Keratinocyte (primary cell): ENCODE results near the gene LCE3B. TPM values are rescaled to one million over a fixed set of nuclear protein-coding genes. Genes with fewer than 3 reads are reported as not detected.

Experiments used
- DNase-seq: peaks from one replicate; pipeline ENCODE4 v3.0.0-alpha.2; 2011; ENCODE audit warnings: low read depth, missing footprints, low spot score
- FAIRE-seq: peaks from 2 replicates; lab custom pipeline; 2011; peaks lifted over from hg19 to GRCh38; lab: Jason Lieb, UNC
- H2AFZ ChIP-seq: 2 replicates; pipeline ENCODE4 v1.6.0; 2012; ENCODE audit warnings: low read length, control low read depth, inconsistent platforms; ENCODE audit not compliant: control insufficient read depth
- H3K27ac ChIP-seq: 2 replicates; pipeline ENCODE4 v1.5.1; 2011; ENCODE audit warnings: low read length; ENCODE audit not compliant: control insufficient read depth, insufficient read depth
- H3K27me3 ChIP-seq: 3 replicates; pipeline ENCODE4 v1.6.0; 2011; ENCODE audit warnings: low read length; ENCODE audit not compliant: control insufficient read depth, insufficient read depth; ENCODE audit errors: extremely low read depth
- H3K36me3 ChIP-seq, 2 experiments: 2 replicates in 1 of 2; 3 replicates in 1 of 2; pipeline ENCODE4 v1.5.1; 2011; ENCODE audit warnings: low read length in 2 of 2, mild to moderate bottlenecking in 1 of 2; ENCODE audit not compliant: control insufficient read depth in 2 of 2, insufficient read depth in 2 of 2; ENCODE audit errors: extremely low read depth in 1 of 2
- H3K4me1 ChIP-seq: 3 replicates; pipeline ENCODE4 v1.5.1; 2011; ENCODE audit warnings: low read length; ENCODE audit not compliant: control insufficient read depth, insufficient read depth; ENCODE audit errors: extremely low read depth
- H3K4me2 ChIP-seq: 3 replicates; pipeline ENCODE4 v1.6.0; 2011; ENCODE audit warnings: low read depth, low read length; ENCODE audit not compliant: control insufficient read depth, insufficient read depth; ENCODE audit errors: extremely low read depth
- H3K4me3 ChIP-seq, 3 experiments: fragments of 200-600 bp in 1 of 3; sonication (generic) in 1 of 3; 2 replicates in 2 of 3; 3 replicates in 1 of 3; pipeline ENCODE4 v1.5.1; 2011 to 2016; ENCODE audit warnings: low read length in 3 of 3, mild to moderate bottlenecking in 3 of 3, control low read depth in 2 of 3, inconsistent platforms in 1 of 3, low read depth in 1 of 3, mixed read lengths in 1 of 3, mixed run types in 1 of 3, moderate library complexity in 1 of 3; ENCODE audit not compliant: control insufficient read depth in 2 of 3, insufficient read depth in 2 of 3; ENCODE audit errors: extremely low read depth in 1 of 3
- H3K79me2 ChIP-seq: 2 replicates; pipeline ENCODE4 v1.6.0; 2012; ENCODE audit warnings: low read length; ENCODE audit not compliant: control insufficient read depth, insufficient read depth
- H3K9ac ChIP-seq: 3 replicates; pipeline ENCODE4 v1.6.0; 2011; ENCODE audit warnings: low read length; ENCODE audit not compliant: control insufficient read depth, insufficient read depth; ENCODE audit errors: extremely low read depth
- H3K9me1 ChIP-seq: 3 replicates; pipeline ENCODE4 v1.6.0; 2011; ENCODE audit warnings: low read length; ENCODE audit not compliant: control insufficient read depth, insufficient read depth; ENCODE audit errors: extremely low read depth
- H3K9me3 ChIP-seq: 2 replicates; pipeline ENCODE4 v1.5.1; 2012; ENCODE audit warnings: low read depth, low read length; ENCODE audit not compliant: control insufficient read depth
- H4K20me1 ChIP-seq: 3 replicates; pipeline ENCODE4 v1.6.0; 2011; ENCODE audit warnings: low read length; ENCODE audit not compliant: control insufficient read depth, insufficient read depth; ENCODE audit errors: extremely low read depth
- EZH2 ChIP-seq: IDR thresholded peaks from one replicate; pipeline ENCODE4 v1.6.1; 2012; ENCODE audit warnings: inconsistent platforms, mild to moderate bottlenecking, low read length, moderate library complexity
- dilution Hi-C: fragments of 300-500 bp; cut with MboI; formaldehyde crosslinking; loops from one replicate; pipeline ENCODE4 v1.7.0; 2020; ENCODE audit warnings: low sequenced_read_pairs; ENCODE audit not compliant: extremely low pct_ligation_motif_present
- polyA plus RNA-seq, 5 experiments: library from polyadenylated mRNA; depleted of rRNA in 3 of 5; stranded (reverse) in 3 of 5; stranded (forward) in 1 of 5; unstranded in 1 of 5; fragments of >200 nt; gene quantifications; 1 replicate in 1 of 5; 2 replicates in 3 of 5; 3 replicates in 1 of 5; pipeline versions ENCODE4 v1.2.1 to v1.2.3, GENCODE V29; 2011 to 2012; ENCODE audit warnings: missing spikeins in 2 of 5, low read depth in 1 of 5, low replicate concordance in 1 of 5
- TF ChIP-seq, protein P1 (sequence below), 3 experiments: IDR thresholded peaks in 1 of 3; conservative IDR thresholded peaks in 1 of 3; optimal IDR thresholded peaks in 1 of 3; 2 replicates in 2 of 3; 3 replicates in 1 of 3; pipeline versions ENCODE3 to v1.5.1; 2011; ENCODE audit warnings: low read length in 3 of 3, mild to moderate bottlenecking in 3 of 3, moderate library complexity in 2 of 3, control low read depth in 1 of 3, inconsistent platforms in 1 of 3; ENCODE audit not compliant: insufficient read depth in 2 of 3; ENCODE audit errors: extremely low read depth in 1 of 3

Gene LCE3B
- polyA plus RNA-seq, 1 donor (not counting 4 experiments of a cell fraction or from before 2014, with no cell fraction given): not detected

DNA sequence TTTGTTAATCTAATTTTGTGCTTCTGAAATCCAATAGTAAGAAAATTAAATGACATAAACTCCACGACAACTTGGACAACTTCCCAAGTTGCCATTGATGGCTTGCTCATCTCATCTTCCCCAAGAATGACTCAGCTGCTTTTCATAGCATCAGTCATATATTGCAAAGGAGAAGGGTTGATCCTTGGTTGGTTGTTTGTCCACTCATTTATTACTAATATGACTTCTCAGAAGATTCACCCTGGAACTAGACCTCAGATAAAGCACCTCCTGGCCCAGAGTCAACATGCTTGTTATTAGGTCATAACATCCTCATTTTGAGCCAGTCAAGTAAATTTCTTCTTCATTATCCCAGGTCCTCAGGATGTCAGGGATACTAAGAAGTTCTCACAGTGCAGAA is 31.0 kb upstream of the LCE3B start:
- peak; percentile 59 for DNase-seq

DNA sequence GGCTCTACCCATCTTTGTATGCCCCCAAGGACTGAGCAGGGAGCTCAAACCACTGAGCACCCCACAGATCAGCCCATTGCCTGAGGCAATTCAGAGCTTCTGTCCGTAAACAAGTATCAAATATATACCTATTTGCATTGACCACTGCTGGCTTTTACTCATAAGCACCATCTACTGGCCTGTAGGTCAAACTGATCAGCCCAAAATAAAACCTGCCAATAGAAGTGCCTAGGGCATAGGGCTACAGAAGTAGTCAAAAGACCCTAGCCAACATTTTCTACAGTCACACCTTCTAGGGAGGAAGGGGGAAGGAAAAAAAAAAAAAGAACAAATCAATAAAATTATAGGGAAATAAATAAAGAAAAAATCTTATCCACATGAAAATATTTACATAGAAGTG is 28.0 kb upstream of the LCE3B start:
- Histone ChIP-seq H3K79me2 (no peaks in the 10 kb centered on the region), H2AFZ (no peak overlapping the region), H4K20me1 (no peaks in the 10 kb centered on the region), H3K9me3 (no peaks in the 10 kb centered on the region), H3K27me3 (no peaks in the 10 kb centered on the region), H3K9ac (no peak overlapping the region), H3K4me2 (no peak overlapping the region), H3K36me3 (no peaks in the 10 kb centered on the region), H3K9me1 (no peaks in the 10 kb centered on the region), H3K4me1 (peaks cover 4% of the 10 kb centered on the region), H3K27ac (no peak overlapping the region), H3K4me3 (no peak overlapping the region)
- FAIRE-seq (no peak), DNase-seq (no peak)
- dilution Hi-C loops: no loop called here
- no peak for TF ChIP-seq EZH2
- TF ChIP-seq, protein P1, sequence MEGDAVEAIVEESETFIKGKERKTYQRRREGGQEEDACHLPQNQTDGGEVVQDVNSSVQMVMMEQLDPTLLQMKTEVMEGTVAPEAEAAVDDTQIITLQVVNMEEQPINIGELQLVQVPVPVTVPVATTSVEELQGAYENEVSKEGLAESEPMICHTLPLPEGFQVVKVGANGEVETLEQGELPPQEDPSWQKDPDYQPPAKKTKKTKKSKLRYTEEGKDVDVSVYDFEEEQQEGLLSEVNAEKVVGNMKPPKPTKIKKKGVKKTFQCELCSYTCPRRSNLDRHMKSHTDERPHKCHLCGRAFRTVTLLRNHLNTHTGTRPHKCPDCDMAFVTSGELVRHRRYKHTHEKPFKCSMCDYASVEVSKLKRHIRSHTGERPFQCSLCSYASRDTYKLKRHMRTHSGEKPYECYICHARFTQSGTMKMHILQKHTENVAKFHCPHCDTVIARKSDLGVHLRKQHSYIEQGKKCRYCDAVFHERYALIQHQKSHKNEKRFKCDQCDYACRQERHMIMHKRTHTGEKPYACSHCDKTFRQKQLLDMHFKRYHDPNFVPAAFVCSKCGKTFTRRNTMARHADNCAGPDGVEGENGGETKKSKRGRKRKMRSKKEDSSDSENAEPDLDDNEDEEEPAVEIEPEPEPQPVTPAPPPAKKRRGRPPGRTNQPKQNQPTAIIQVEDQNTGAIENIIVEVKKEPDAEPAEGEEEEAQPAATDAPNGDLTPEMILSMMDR (optimal IDR thresholded peaks at IDR 0.05 in 1 of 3, IDR thresholded peaks at IDR 0.05 in 1 of 3, conservative IDR thresholded peaks at IDR 0.05 in 1 of 3; ENCODE audit: extremely low read depth in 1 of 3, insufficient read depth in 2 of 3, low read length in 3 of 3): peak in 1 of 3 experiments; percentile 33

More for the DNA sequence above, 31.0 kb upstream of the LCE3B start:
- H2AFZ ChIP-seq: no peak overlapping the region
- no peaks in the 10 kb centered on the region for H3K9me1 ChIP-seq
- no peaks in the 10 kb centered on the region for H3K9me3 ChIP-seq
- H3K27me3 ChIP-seq: no peaks in the 10 kb centered on the region
- H4K20me1 ChIP-seq: no peaks in the 10 kb centered on the region
- H3K4me1 ChIP-seq: peaks cover 9% of the 10 kb centered on the region
- dilution Hi-C loops: no loop called here
- H3K4me2 ChIP-seq: no peak overlapping the region
- no peak overlapping the region for H3K9ac ChIP-seq
- H3K79me2 ChIP-seq: no peaks in the 10 kb centered on the region
- FAIRE-seq: peak; percentile 72
- no peak overlapping the region for H3K27ac ChIP-seq
- no peaks in the 10 kb centered on the region for H3K36me3 ChIP-seq
- H3K4me3 ChIP-seq: no peak overlapping the region
- TF ChIP-seq, protein P1 (optimal IDR thresholded peaks at IDR 0.05 in 1 of 3, IDR thresholded peaks at IDR 0.05 in 1 of 3, conservative IDR thresholded peaks at IDR 0.05 in 1 of 3; ENCODE audit: extremely low read depth in 1 of 3, insufficient read depth in 2 of 3, low read length in 3 of 3): no peak
- TF ChIP-seq EZH2: no peak
